Prostate gland (tissue), 2 donors: ENCODE measurements around the gene CASP8.

Source experiments
- CTCF ChIP-seq, 4 experiments: fragments of 200-600 bp in 2 of 4; fragments of 450-650 bp in 2 of 4; sonication (generic) in 2 of 4; IDR thresholded peaks; 1 replicate in 3 of 4; 2 replicates in 1 of 4; pipeline ENCODE4 v1.5.1; 2016 to 2019; ENCODE audit warnings: antibody characterized with exemption in 4 of 4, mild to moderate bottlenecking in 2 of 4, moderate library complexity in 2 of 4
- POLR2A ChIP-seq: fragments of 450-650 bp; IDR thresholded peaks from one replicate; pipeline ENCODE4 v1.6.1; 2016; ENCODE audit warnings: antibody characterized with exemption, mild to moderate bottlenecking
- POLR2AphosphoS5 ChIP-seq: sonication (generic); formaldehyde crosslinking; IDR thresholded peaks from one replicate; pipeline ENCODE4 v1.6.1; 2017; ENCODE audit warnings: antibody characterized with exemption

- TF ChIP-seq POLR2A (no peak), CTCF (IDR thresholded peaks at IDR 0.05) (no peak), POLR2AphosphoS5 (no peak)
Measured at GRCh38 chr2:201216918-201217317, 43.4 kb upstream of the CASP8 start.
